ENCODE results near the gene SECISBP2L. TPM values are rescaled to one million over a fixed set of nuclear protein-coding genes. Genes with fewer than 3 reads are reported as not detected.

Gene SECISBP2L
- total and polyA plus RNA-seq, 2 donors (not counting 3 experiments of a cell fraction or from before 2014, with no cell fraction given): 23.1 to 52.3 TPM

DNA sequence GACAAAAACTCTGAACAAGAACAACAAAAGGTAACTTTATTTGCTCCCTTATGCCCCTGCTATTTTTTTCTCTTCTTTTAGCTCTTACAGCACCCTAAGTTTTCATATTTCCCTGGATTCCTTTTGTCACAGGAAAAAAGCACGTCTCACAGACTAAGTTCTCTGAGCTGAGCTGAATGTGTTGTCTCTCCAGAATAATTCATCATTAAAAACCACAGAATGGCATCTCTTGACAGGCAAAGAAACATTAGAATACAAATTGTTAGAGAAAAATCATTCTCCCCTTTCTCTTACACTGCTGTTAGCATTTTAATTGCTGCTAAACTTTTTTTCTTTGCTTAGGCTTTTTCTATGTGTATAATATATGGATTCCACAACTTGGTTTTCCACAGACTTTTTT is 48.7 kb upstream of the SECISBP2L start:
- Histone ChIP-seq H3K27me3 (ENCODE audit: control insufficient read depth in 2 of 2, insufficient read depth in 2 of 2, low read length in 2 of 2) (no peaks in the 10 kb centered on the region), H3K36me3 (ENCODE audit: control insufficient read depth in 2 of 2, extremely low read depth in 1 of 2, insufficient read depth in 2 of 2, low read length in 2 of 2) (no peaks in the 10 kb centered on the region), H3K27ac (ENCODE audit: insufficient read depth, low read depth, low read length) (no peak overlapping the region), H2AFZ (ENCODE audit: low read depth, low read length) (no peak overlapping the region), H3K9me1 (replicated peaks; ENCODE audit: control insufficient read depth, extremely low read depth, insufficient read depth, low read length) (no peaks in the 10 kb centered on the region), H3K4me3 (replicated peaks in 1 of 3; ENCODE audit: insufficient read depth in 1 of 3, low read depth in 1 of 3, low read length in 3 of 3) (no peak overlapping the region), H3K79me2 (ENCODE audit: control insufficient read depth, insufficient read depth, low read length) (no peaks in the 10 kb centered on the region), H4K20me1 (replicated peaks; ENCODE audit: control insufficient read depth, extremely low read depth, insufficient read depth, low read length) (no peaks in the 10 kb centered on the region), H3K4me1 (ENCODE audit: control insufficient read depth, extremely low read depth, insufficient read depth, low read length) (no peaks in the 10 kb centered on the region), H3K9ac (replicated peaks; ENCODE audit: extremely low read depth, insufficient read depth, low read length) (no peak overlapping the region), H3K4me2 (ENCODE audit: insufficient read depth, low read length) (no peak overlapping the region), H3K9me3 (replicated peaks; ENCODE audit: control insufficient read depth, insufficient read depth, low read length) (no peaks in the 10 kb centered on the region)
- DNase-seq (ENCODE audit: low read depth, low spot score) (no peak), FAIRE-seq (no peak)
- ChIA-PET CTCF (interaction anchor here (1.0 to 2.1 kb wide), 4 partner anchors 9 to 51 kb away, joined by 3 to 8 read pairs (median 5); no protein-coding TSS in a partner anchor), POLR2A (no interaction called here)
- dilution Hi-C loops (cut with MboI; ENCODE audit: extremely low pct_ligation_motif_present, low sequenced_read_pairs) (no loop called here), intact Hi-C loops (cut with micrococcal nuclease) (no loop called here)
- no TSS peak for BruUV-seq (replicated peaks)
- TF ChIP-seq POLR2A (IDR thresholded peaks at IDR 0.05; ENCODE audit: low read depth, low read length) (no peak), POLR2AphosphoS5 (IDR thresholded peaks at IDR 0.05; ENCODE audit: insufficient read depth, low read depth, low read length) (no peak), FOS (IDR thresholded peaks at IDR 0.05; ENCODE audit: borderline replicate concordance, insufficient read depth, low read length) (no peak), EZH2 (IDR thresholded peaks at IDR 0.05; ENCODE audit: borderline replicate concordance, low read depth, low read length, severe bottlenecking) (no peak), JUN (IDR thresholded peaks at IDR 0.05; ENCODE audit: borderline replicate concordance, insufficient read depth, insufficient read length, low read depth) (no peak), MYC (IDR thresholded peaks at IDR 0.05; ENCODE audit: low read depth, low read length) (no peak), GATA2 (IDR thresholded peaks at IDR 0.05; ENCODE audit: insufficient read depth, insufficient read length, low read depth, low read length) (no peak)
- TF ChIP-seq, protein P1, sequence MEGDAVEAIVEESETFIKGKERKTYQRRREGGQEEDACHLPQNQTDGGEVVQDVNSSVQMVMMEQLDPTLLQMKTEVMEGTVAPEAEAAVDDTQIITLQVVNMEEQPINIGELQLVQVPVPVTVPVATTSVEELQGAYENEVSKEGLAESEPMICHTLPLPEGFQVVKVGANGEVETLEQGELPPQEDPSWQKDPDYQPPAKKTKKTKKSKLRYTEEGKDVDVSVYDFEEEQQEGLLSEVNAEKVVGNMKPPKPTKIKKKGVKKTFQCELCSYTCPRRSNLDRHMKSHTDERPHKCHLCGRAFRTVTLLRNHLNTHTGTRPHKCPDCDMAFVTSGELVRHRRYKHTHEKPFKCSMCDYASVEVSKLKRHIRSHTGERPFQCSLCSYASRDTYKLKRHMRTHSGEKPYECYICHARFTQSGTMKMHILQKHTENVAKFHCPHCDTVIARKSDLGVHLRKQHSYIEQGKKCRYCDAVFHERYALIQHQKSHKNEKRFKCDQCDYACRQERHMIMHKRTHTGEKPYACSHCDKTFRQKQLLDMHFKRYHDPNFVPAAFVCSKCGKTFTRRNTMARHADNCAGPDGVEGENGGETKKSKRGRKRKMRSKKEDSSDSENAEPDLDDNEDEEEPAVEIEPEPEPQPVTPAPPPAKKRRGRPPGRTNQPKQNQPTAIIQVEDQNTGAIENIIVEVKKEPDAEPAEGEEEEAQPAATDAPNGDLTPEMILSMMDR (IDR thresholded peaks at IDR 0.05; ENCODE audit: extremely low read depth in 1 of 2, insufficient read depth in 1 of 2, low read depth in 1 of 2, low read length in 2 of 2): no peak
- TF ChIP-seq, protein P2, sequence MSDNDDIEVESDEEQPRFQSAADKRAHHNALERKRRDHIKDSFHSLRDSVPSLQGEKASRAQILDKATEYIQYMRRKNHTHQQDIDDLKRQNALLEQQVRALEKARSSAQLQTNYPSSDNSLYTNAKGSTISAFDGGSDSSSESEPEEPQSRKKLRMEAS (IDR thresholded peaks at IDR 0.05; ENCODE audit: insufficient read depth, insufficient read length): no peak

Measured in endothelial cell of umbilical vein (primary cell).